PC-3 (cell line): ENCODE results near the gene PIK3R3. TPM values are rescaled to one million over a fixed set of nuclear protein-coding genes. Genes with fewer than 3 reads are reported as not detected.

Experiments
- ATAC-seq: fragments of 200-7000 bp; cut with Tn5 transposase; 2 replicates; pipeline ENCODE4 v1.9.1; 2020; ENCODE audit warnings: mild to moderate bottlenecking, moderate library complexity
- BruUV-seq: library from RNA; stranded (reverse); fragments of 400-500 nt; replicated peaks from 2 replicates; lab custom pipeline; 2021; lab: Mats Ljungman, UMichigan
- CTCF ChIA-PET: fragments of 300-600 bp; sonication (Branson Sonifier 250); formaldehyde crosslinking; loops from one replicate; lab custom pipeline; 2022; ENCODE audit warnings: antibody characterized with exemption; lab: Charles Lee
- POLR2A ChIA-PET: fragments of 300-600 bp; sonication (Branson Sonifier 250); formaldehyde crosslinking; loops from one replicate; lab custom pipeline; 2022; ENCODE audit warnings: antibody characterized with exemption; ENCODE audit not compliant: unreplicated experiment; lab: Charles Lee
- DNase-seq: peaks from one replicate; pipeline ENCODE4 v3.0.0-alpha.2; 2015
- H2AFZ ChIP-seq: fragments of 300-600 bp; sonication (generic); 2 replicates; pipeline ENCODE4 v1.6.0; 2016; ENCODE audit warnings: antibody characterized with exemption, low read length
- H3F3A ChIP-seq: fragments of 300-600 bp; sonication (generic); one replicate; pipeline ENCODE4 v1.6.0; 2017; ENCODE audit warnings: antibody characterized with exemption, low read length, control low read depth, mild to moderate bottlenecking; ENCODE audit not compliant: unreplicated experiment
- H3K27ac ChIP-seq: fragments of 300-600 bp; sonication (generic); 2 replicates; pipeline ENCODE4 v1.5.1; 2016; ENCODE audit warnings: mild to moderate bottlenecking, low read length
- H3K27me3 ChIP-seq: fragments of 300-600 bp; sonication (generic); 2 replicates; pipeline ENCODE4 v1.6.1; 2016; ENCODE audit warnings: low read length, mixed read lengths
- H3K36me3 ChIP-seq: fragments of 300-600 bp; sonication (generic); 2 replicates; pipeline ENCODE4 v1.6.1; 2016; ENCODE audit warnings: low read depth, mixed run types, low read length, mixed read lengths
- H3K4me1 ChIP-seq: fragments of 300-600 bp; sonication (generic); 2 replicates; pipeline ENCODE4 v1.5.1; 2016; ENCODE audit warnings: low read length; ENCODE audit not compliant: insufficient read depth
- H3K4me2 ChIP-seq: fragments of 300-600 bp; sonication (generic); 2 replicates; pipeline ENCODE4 v1.6.0; 2016; ENCODE audit warnings: low read length
- H3K4me3 ChIP-seq: fragments of 300-600 bp; sonication (generic); 2 replicates; pipeline ENCODE4 v1.5.1; 2016; ENCODE audit warnings: mild to moderate bottlenecking, low read length, mixed read lengths
- H3K79me2 ChIP-seq: fragments of 300-600 bp; sonication (generic); 2 replicates; pipeline ENCODE4 v1.6.1; 2017; ENCODE audit warnings: low read length, mixed read lengths
- H3K9ac ChIP-seq: fragments of 300-600 bp; sonication (generic); 2 replicates; pipeline ENCODE4 v1.6.0; 2016; ENCODE audit warnings: mild to moderate bottlenecking, low read length
- H3K9me2 ChIP-seq: fragments of 300-600 bp; sonication (generic); replicated peaks from 2 replicates; pipeline ENCODE4 v1.6.1; 2016; ENCODE audit warnings: mixed run types, low read length, mixed read lengths
- H3K9me3 ChIP-seq: fragments of 300-600 bp; sonication (generic); 2 replicates; pipeline ENCODE4 v1.6.1; 2016; ENCODE audit warnings: low read length, mixed read lengths
- H4K20me1 ChIP-seq: fragments of 300-600 bp; sonication (generic); 2 replicates; pipeline ENCODE4 v1.6.1; 2016; ENCODE audit warnings: low read length, mixed read lengths
- intact Hi-C: fragments of 100-400 bp; cut with micrococcal nuclease; formaldehyde crosslinking; loops from 2 replicates; pipeline ENCODE4 v1.9.0; 2023
- total RNA-seq: library from RNA; depleted of rRNA; stranded (reverse); fragments of >200 nt; gene quantifications from 2 replicates; pipeline ENCODE4 v1.2.3, GENCODE V29; 2014; rRNA removed
- TF ChIP-seq, protein P1 (sequence below): fragments of 300-600 bp; sonication (generic); conservative IDR thresholded peaks from 2 replicates; pipeline ENCODE4 v1.5.1; 2017; ENCODE audit warnings: antibody characterized with exemption, low read depth, mild to moderate bottlenecking, low read length

Gene PIK3R3
- total RNA-seq, 1 experiment from 2014 or later: 17.7 TPM

DNA sequence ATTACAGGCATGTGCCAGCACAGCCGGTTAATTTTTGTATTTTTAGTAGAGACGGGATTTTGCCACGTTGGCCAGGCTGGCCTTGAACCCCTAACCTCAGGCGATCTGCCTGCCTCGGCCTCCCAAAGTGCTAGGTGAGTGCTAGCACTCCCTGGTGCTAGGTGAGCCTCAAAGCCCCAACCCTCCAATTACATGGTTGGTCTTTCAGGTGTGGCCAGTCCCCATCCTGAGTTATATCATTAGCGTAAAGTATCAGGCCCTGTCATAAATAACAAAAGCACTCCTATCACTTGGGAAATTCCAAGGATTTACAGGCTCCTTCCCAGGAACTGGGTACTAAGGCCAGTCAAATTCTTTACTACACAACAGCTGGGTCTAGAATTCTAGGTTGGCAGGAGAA is 138.0 kb downstream of the PIK3R3 start:
- intact Hi-C loops: no loop called here
- Histone ChIP-seq H2AFZ (no peak overlapping the region), H3K4me2 (no peak overlapping the region), H3K4me1 (peaks cover 12% of the 10 kb centered on the region), H3K4me3 (no peak overlapping the region), H3K9me2 (no peaks in the 10 kb centered on the region), H3K27ac (no peak overlapping the region), H3K27me3 (no peaks in the 10 kb centered on the region), H3K9ac (no peak overlapping the region), H3K9me3 (no peaks in the 10 kb centered on the region), H3F3A (no peaks in the 10 kb centered on the region), H4K20me1 (no peaks in the 10 kb centered on the region), H3K36me3 (no peaks in the 10 kb centered on the region), H3K79me2 (no peaks in the 10 kb centered on the region)
- ChIA-PET POLR2A (no interaction called here), CTCF (no interaction called here)
- TF ChIP-seq, protein P1, sequence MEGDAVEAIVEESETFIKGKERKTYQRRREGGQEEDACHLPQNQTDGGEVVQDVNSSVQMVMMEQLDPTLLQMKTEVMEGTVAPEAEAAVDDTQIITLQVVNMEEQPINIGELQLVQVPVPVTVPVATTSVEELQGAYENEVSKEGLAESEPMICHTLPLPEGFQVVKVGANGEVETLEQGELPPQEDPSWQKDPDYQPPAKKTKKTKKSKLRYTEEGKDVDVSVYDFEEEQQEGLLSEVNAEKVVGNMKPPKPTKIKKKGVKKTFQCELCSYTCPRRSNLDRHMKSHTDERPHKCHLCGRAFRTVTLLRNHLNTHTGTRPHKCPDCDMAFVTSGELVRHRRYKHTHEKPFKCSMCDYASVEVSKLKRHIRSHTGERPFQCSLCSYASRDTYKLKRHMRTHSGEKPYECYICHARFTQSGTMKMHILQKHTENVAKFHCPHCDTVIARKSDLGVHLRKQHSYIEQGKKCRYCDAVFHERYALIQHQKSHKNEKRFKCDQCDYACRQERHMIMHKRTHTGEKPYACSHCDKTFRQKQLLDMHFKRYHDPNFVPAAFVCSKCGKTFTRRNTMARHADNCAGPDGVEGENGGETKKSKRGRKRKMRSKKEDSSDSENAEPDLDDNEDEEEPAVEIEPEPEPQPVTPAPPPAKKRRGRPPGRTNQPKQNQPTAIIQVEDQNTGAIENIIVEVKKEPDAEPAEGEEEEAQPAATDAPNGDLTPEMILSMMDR: no peak
- BruUV-seq: no TSS peak
- ATAC-seq: no peak
- no peak for DNase-seq

Other genes with a start within 250 kb of the PIK3R3 start
- 33.3 and 33.7 TPM in 2 replicates for gene TSPAN1, start 42.5 kb upstream of the PIK3R3 start, total RNA-seq
- gene P3R3URF, start 43.9 kb upstream of the PIK3R3 start, total RNA-seq: not detected in 2 replicates
- 84.8 and 92.5 TPM in 2 replicates for gene POMGNT1, start 65.8 kb upstream of the PIK3R3 start, total RNA-seq
- 0.29 TPM in 1 of 2 replicates, not detected in the other for gene LURAP1, start 70.7 kb upstream of the PIK3R3 start, total RNA-seq
- 26.0 and 29.4 TPM in 2 replicates for gene RAD54L, start 115.1 kb upstream of the PIK3R3 start, total RNA-seq
- 52.7 TPM in 2 replicates for gene LRRC41, start 171.0 kb upstream of the PIK3R3 start, total RNA-seq
- 642 and 885 TPM in 2 replicates for gene UQCRH, start 171.1 kb upstream of the PIK3R3 start, total RNA-seq
- gene NSUN4, start 208.2 kb upstream of the PIK3R3 start, total RNA-seq: 14.2 and 16.8 TPM in 2 replicates